ENCODE measurements around the gene ZFHX3. TPM values are rescaled to one million over a fixed set of nuclear protein-coding genes. Genes with fewer than 3 reads are reported as not detected.

The ZFHX3 gene
- total and polyA plus RNA-seq, 9 of the 15 experiments (the other 6 are each of a cell fraction or from before 2014, with no cell fraction given) = 0.01 to 0.23 (median 0.06) TPM; not detected in 4

GRCh38 chr16:72857834-72858664, 189.9 kb downstream of the ZFHX3 start:
- H3K9me1 ChIP-seq (ENCODE audit: control insufficient read depth, insufficient read depth, low read length) = peaks cover 4% of the 10 kb centered on the region
- H3K4me3 ChIP-seq = no peak overlapping the region
- ATAC-seq (no peak), FAIRE-seq (no peak), DNase-seq (ENCODE audit: extremely low read depth in 1 of 4, low spot score in 3 of 4) (no peak)
- in situ Hi-C loops (cut with MboI) = no loop called here
- no peaks in the 10 kb centered on the region for H3K4me1 ChIP-seq (replicated peaks in 1 of 2; ENCODE audit: control insufficient read depth in 2 of 2, insufficient read depth in 2 of 2, low read length in 2 of 2)
- TF ChIP-seq ZNF589 (CRISPR knock-in tag; IDR thresholded peaks at IDR 0.05; ENCODE audit: low read depth) (no peak), FOXM1 (IDR thresholded peaks at IDR 0.05; ENCODE audit: low read depth) (no peak), FOXM1 (CRISPR knock-in tag; IDR thresholded peaks at IDR 0.05; ENCODE audit: low read depth) (no peak), SMC3 (conservative IDR thresholded peaks at IDR 0.05; ENCODE audit: insufficient read depth, low read depth, low read length) (no peak), BMI1 (IDR thresholded peaks at IDR 0.05; ENCODE audit: low read length) (no peak), TOE1 (IDR thresholded peaks at IDR 0.05; ENCODE audit: borderline replicate concordance) (no peak), TOE1 (CRISPR knock-in tag; IDR thresholded peaks at IDR 0.05; ENCODE audit: borderline replicate concordance, low read depth) (no peak), PPARD (CRISPR knock-in tag; IDR thresholded peaks at IDR 0.05) (no peak)
- TF ChIP-seq, protein P1, sequence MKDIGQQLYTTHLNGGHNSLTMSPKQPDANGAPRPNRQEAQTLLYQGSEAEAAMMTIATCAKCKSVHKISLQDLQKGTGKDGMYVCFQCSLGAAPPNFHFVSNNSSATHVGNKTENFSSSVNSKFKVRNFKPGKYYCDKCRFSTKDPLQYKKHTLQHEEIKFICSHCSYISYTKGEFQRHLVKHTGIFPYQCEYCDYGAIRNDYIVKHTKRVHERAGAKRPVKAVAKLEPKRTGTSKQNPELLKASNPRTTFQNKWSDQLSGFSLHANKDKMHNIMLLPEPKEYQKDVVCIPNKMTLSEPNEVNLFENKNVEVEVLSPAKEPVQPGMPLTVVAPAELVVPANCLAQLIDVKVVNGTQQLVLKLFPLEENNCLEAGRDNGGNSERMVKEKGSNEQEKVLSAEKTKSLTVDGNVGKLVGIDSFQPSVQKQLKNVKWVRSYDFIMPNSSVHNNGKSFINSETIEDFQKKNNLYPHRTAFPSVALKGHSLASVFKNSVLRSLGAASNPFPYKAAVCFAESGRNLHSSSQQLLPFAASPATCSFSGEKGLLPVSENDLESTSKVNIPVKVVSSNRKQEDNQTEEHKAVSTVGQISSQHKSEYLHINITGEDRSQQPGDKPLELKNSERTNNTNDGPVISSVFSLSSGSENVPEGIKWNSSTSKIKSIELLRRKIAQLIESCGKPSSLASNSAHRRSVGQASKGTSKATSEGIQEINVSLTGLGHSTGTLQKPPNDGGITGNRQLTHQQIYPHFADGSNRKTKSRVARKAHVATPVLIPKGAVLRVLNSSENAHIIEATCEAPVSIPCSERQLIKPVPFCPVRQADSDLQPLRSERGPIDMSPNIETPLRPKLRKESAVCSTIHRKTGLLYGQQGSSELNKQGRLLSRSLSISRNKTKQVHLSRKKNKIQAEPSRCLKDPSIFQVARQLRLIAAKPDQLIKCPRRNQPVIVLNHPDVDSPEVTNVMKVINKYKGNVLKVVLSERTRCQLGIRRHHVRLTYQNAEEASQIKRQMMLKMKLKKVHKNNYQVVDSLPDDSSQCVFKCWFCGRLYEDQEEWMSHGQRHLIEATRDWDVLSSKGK (CRISPR knock-in tag; IDR thresholded peaks at IDR 0.05) = no peak
- TF ChIP-seq, protein P2, sequence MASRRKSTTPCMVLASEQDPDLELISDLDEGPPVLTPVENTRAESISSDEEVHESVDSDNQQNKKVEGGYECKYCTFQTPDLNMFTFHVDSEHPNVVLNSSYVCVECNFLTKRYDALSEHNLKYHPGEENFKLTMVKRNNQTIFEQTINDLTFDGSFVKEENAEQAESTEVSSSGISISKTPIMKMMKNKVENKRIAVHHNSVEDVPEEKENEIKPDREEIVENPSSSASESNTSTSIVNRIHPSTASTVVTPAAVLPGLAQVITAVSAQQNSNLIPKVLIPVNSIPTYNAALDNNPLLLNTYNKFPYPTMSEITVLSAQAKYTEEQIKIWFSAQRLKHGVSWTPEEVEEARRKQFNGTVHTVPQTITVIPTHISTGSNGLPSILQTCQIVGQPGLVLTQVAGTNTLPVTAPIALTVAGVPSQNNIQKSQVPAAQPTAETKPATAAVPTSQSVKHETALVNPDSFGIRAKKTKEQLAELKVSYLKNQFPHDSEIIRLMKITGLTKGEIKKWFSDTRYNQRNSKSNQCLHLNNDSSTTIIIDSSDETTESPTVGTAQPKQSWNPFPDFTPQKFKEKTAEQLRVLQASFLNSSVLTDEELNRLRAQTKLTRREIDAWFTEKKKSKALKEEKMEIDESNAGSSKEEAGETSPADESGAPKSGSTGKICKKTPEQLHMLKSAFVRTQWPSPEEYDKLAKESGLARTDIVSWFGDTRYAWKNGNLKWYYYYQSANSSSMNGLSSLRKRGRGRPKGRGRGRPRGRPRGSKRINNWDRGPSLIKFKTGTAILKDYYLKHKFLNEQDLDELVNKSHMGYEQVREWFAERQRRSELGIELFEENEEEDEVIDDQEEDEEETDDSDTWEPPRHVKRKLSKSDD (conservative IDR thresholded peaks at IDR 0.05; ENCODE audit: low read length) = no peak
- no peak overlapping the region for H2AFZ ChIP-seq (ENCODE audit: low read depth, low read length)
- no peaks in the 10 kb centered on the region for H3K36me3 ChIP-seq (ENCODE audit: control insufficient read depth, insufficient read depth, low read length)
- H3K27ac ChIP-seq (ENCODE audit: extremely low read depth, low read depth, low read length) = no peak overlapping the region
- ChIA-PET POLR2A (no interaction called here), CTCF (ENCODE audit: low intra/inter-chr PET ratio) (interaction anchor here (0.7 kb wide), 1 partner anchor 458 kb away, joined by 3 read pairs; no protein-coding TSS in a partner anchor)
- 4% methylated on average over 14 of the region's 14 CpGs for WGBS (ENCODE audit: insufficient coverage, low coverage, missing lambda C conversion rate)
- H3K9ac ChIP-seq (ENCODE audit: insufficient read depth in 1 of 2, low read depth in 2 of 2, low read length in 2 of 2) = no peak overlapping the region
- H3K79me2 ChIP-seq (ENCODE audit: control insufficient read depth, insufficient read depth, low read length) = no peaks in the 10 kb centered on the region
- BruUV-seq (replicated peaks) = no TSS peak
- H4K20me1 ChIP-seq (replicated peaks; ENCODE audit: control insufficient read depth, insufficient read depth, low read length) = no peaks in the 10 kb centered on the region
- peaks cover 18 to 46% of the 10 kb centered on the region in 2 experiments for H3K27me3 ChIP-seq (ENCODE audit: control insufficient read depth in 2 of 2, insufficient read depth in 2 of 2, low read length in 2 of 2)
- intact Hi-C loops (cut with micrococcal nuclease) = no loop called here
- no peak overlapping the region for H3K4me2 ChIP-seq (ENCODE audit: insufficient read depth, low read length)
- no peaks in the 10 kb centered on the region for H3K9me3 ChIP-seq (replicated peaks; ENCODE audit: control insufficient read depth, insufficient read depth, low read depth, low read length)

Measured in K562 (cell line).